Nephron (organoid): ENCODE results near the gene RBM12.

Source experiments
- H3K27ac Mint-ChIP-seq, 3 experiments: 2 replicates each; pipeline ENCODE4 v1.8.0; 2020; ENCODE audit warnings: mixed read lengths in 3 of 3, mild to moderate bottlenecking in 2 of 3, moderate library complexity in 1 of 3
- H3K27me3 Mint-ChIP-seq: 2 replicates; pipeline ENCODE4 v1.8.0; 2021; ENCODE audit warnings: low read depth, mild to moderate bottlenecking, moderate library complexity, mixed read lengths
- H3K36me3 Mint-ChIP-seq: 2 replicates; pipeline ENCODE4 v1.8.0; 2020; ENCODE audit warnings: low read depth, mixed read lengths
- H3K4me1 Mint-ChIP-seq: 2 replicates; pipeline ENCODE4 v1.8.0; 2020; ENCODE audit warnings: mixed read lengths
- H3K4me3 Mint-ChIP-seq, 3 experiments: 2 replicates each; pipeline ENCODE4 v1.8.0; 2020; ENCODE audit warnings: mild to moderate bottlenecking in 3 of 3, mixed read lengths in 3 of 3, moderate library complexity in 2 of 3
- H3K9me3 Mint-ChIP-seq: 2 replicates; pipeline ENCODE4 v1.8.0; 2020; ENCODE audit warnings: mixed read lengths
- TF ChIP-seq, protein P1 (sequence below), 3 experiments: fragments of 200-600 bp; sonication (generic); IDR thresholded peaks; one replicate each; pipeline ENCODE4 v1.5.0; 2021; ENCODE audit warnings: antibody characterized with exemption in 3 of 3; ENCODE audit not compliant: unreplicated experiment in 3 of 3

Gene RBM12

GRCh38 chr20:35681960-35682359 is 17.3 kb upstream of the RBM12 start:
- TF ChIP-seq, protein P1, sequence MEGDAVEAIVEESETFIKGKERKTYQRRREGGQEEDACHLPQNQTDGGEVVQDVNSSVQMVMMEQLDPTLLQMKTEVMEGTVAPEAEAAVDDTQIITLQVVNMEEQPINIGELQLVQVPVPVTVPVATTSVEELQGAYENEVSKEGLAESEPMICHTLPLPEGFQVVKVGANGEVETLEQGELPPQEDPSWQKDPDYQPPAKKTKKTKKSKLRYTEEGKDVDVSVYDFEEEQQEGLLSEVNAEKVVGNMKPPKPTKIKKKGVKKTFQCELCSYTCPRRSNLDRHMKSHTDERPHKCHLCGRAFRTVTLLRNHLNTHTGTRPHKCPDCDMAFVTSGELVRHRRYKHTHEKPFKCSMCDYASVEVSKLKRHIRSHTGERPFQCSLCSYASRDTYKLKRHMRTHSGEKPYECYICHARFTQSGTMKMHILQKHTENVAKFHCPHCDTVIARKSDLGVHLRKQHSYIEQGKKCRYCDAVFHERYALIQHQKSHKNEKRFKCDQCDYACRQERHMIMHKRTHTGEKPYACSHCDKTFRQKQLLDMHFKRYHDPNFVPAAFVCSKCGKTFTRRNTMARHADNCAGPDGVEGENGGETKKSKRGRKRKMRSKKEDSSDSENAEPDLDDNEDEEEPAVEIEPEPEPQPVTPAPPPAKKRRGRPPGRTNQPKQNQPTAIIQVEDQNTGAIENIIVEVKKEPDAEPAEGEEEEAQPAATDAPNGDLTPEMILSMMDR (IDR thresholded peaks at IDR 0.05; ENCODE audit: unreplicated experiment in 3 of 3) = no peak
- Mint-ChIP-seq H3K27ac (no peak overlapping the region), H3K4me3 (no peak overlapping the region), H3K36me3 (peaks cover 9% of the 10 kb centered on the region), H3K9me3 (no peaks in the 10 kb centered on the region), H3K27me3 (no peaks in the 10 kb centered on the region), H3K4me1 (no peaks in the 10 kb centered on the region)

GRCh38 chr20:35680452-35681183 is 15.9 kb upstream of the RBM12 start:
- TF ChIP-seq, protein P1 (IDR thresholded peaks at IDR 0.05; ENCODE audit: unreplicated experiment in 3 of 3) = no peak
- H3K36me3 Mint-ChIP-seq = no peaks in the 10 kb centered on the region
- H3K4me3 Mint-ChIP-seq = no peak overlapping the region
- H3K4me1 Mint-ChIP-seq = no peaks in the 10 kb centered on the region
- H3K27me3 Mint-ChIP-seq = no peaks in the 10 kb centered on the region
- H3K27ac Mint-ChIP-seq = no peak overlapping the region
- H3K9me3 Mint-ChIP-seq = no peaks in the 10 kb centered on the region

- H3K9me3 Mint-ChIP-seq = no peaks in the 10 kb centered on the region
- H3K4me1 Mint-ChIP-seq = no peaks in the 10 kb centered on the region
- H3K27me3 Mint-ChIP-seq = no peaks in the 10 kb centered on the region
- TF ChIP-seq, protein P1 (IDR thresholded peaks at IDR 0.05; ENCODE audit: unreplicated experiment in 3 of 3) = no peak
- no peak overlapping the region for H3K27ac Mint-ChIP-seq
- no peak overlapping the region for H3K4me3 Mint-ChIP-seq
- peaks cover 22% of the 10 kb centered on the region for H3K36me3 Mint-ChIP-seq
Measured at GRCh38 chr20:35674921-35675320, 10.2 kb upstream of the RBM12 start.

- Mint-ChIP-seq H3K27ac (no peak overlapping the region), H3K4me3 (no peak overlapping the region), H3K4me1 (no peaks in the 10 kb centered on the region), H3K27me3 (no peaks in the 10 kb centered on the region), H3K9me3 (no peaks in the 10 kb centered on the region), H3K36me3 (peaks cover 33% of the 10 kb centered on the region)
- TF ChIP-seq, protein P1 (IDR thresholded peaks at IDR 0.05; ENCODE audit: unreplicated experiment in 3 of 3) = no peak
Measured at GRCh38 chr20:35673884-35674283, 9.2 kb upstream of the RBM12 start.

DNA sequence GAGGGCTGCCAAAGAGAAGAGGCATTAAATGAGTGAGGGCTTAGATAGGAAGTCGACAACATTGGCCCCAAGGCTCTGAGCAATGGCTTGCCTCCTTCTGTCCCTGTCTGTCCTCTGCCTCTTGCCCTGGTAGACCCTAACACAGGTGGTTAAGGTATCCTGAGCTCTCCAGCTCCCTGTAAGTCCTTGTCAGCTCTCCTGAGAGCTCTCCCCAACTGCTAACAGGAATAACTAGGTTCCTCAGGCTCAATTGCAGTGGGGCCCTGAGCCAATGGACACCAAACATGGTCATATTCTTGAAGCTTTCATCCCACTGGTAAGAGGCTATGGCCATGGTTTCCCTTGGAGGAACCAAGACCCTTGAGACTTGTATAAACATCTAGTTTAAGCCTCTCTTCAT is 5.0 kb upstream of the RBM12 start:
- no peak overlapping the region for H3K4me3 Mint-ChIP-seq
- no peaks in the 10 kb centered on the region for H3K9me3 Mint-ChIP-seq
- H3K4me1 Mint-ChIP-seq = peaks cover 4% of the 10 kb centered on the region
- no peaks in the 10 kb centered on the region for H3K27me3 Mint-ChIP-seq
- TF ChIP-seq, protein P1 (IDR thresholded peaks at IDR 0.05; ENCODE audit: unreplicated experiment in 3 of 3) = no peak
- no peak overlapping the region for H3K27ac Mint-ChIP-seq
- peaks cover 42% of the 10 kb centered on the region for H3K36me3 Mint-ChIP-seq

DNA sequence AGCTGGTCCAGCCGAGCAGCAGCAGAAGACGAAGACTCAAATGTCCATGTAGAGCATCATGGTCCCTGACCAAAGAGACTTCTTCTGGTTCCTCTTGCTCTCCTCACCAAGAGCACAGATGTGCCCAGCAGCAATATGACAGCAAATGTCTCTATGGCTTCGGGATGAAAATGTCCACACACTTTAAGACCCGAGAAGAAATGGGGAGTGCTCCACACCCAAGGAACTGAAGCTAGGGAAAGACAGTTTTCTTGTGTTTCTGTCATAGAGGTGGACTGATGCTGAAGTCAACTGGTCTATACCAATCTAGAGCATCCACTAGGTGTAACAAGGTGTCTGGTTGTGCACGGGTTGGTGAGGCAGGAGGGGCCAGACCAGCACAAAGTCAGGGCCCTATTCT is 4.5 kb upstream of the RBM12 start:
- Mint-ChIP-seq H3K4me1 (peaks cover 4% of the 10 kb centered on the region), H3K4me3 (no peak overlapping the region), H3K27me3 (peaks cover 2% of the 10 kb centered on the region), H3K27ac (no peak overlapping the region), H3K36me3 (peaks cover 42% of the 10 kb centered on the region), H3K9me3 (no peaks in the 10 kb centered on the region)
- TF ChIP-seq, protein P1 (IDR thresholded peaks at IDR 0.05; ENCODE audit: unreplicated experiment in 3 of 3) = no peak
